Measurements from ENCODE around the gene SYCP2L. TPM values are rescaled to one million over a fixed set of nuclear protein-coding genes. Genes with fewer than 3 reads are reported as not detected.
"Not testable (repeated sequence)": the region's sequence is repeated elsewhere in the genome, so short reads cannot be mapped to it uniquely, and the experiment has no call there.

Gene SYCP2L
- total RNA-seq, 4 donors from 2014 or later: 0.53 to 1.3 TPM; not detected in 2

DNA sequence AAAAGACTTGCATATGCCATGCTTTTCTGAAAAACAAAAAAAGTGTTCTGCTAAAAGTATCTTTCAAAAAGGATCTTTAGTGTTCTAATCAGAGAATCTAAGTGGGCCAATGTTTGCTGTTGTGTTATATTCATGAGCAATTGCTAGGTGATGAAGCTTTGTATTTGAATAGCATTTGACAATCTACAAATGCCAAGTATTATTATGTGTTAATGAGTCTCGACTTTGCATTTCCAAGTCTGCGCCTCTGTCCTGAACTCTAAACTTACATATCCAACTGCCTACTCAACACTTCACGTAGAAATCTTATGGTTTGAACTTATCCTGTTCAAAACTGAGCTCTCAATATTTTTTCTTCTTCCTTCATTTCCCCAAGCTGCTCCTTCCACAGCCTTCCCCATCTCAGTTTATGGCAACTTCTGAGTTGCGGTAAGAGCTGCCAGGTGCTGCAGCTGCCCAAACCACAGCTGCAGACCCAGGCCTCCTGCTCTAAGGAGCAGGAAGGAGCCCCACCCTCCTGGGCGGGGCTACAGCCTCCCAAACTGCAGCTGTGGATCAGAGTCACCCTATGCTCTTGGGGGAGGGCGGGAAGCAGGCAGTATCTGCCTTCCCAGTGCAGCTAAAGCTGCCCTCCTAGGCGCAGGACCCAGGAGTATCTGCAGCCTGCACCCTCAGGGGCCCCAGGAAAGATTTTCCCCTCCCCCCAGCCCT, 31.8 kb upstream of the SYCP2L start:
- no peak for DNase-seq
- no peak for TF ChIP-seq POLR2A (IDR thresholded peaks at IDR 0.05)
- TF ChIP-seq CTCF (IDR thresholded peaks at IDR 0.05): no peak
- WGBS, 2 donors: 89 to 90% methylated on average over 6 of the region's 7 CpGs
- no peak overlapping the region for H3K4me3 ChIP-seq
- no peaks in the 10 kb centered on the region for H3K4me1 ChIP-seq
- H3K9me3 ChIP-seq: peaks cover 0 to 6% (median 0%) of the 10 kb centered on the region in 3 donors
- no peak overlapping the region for H3K27ac ChIP-seq
- intact Hi-C loops (cut with DNase I): no loop called here
- no peaks in the 10 kb centered on the region for H3K36me3 ChIP-seq
- H3K27me3 ChIP-seq: no peaks in the 10 kb centered on the region

DNA sequence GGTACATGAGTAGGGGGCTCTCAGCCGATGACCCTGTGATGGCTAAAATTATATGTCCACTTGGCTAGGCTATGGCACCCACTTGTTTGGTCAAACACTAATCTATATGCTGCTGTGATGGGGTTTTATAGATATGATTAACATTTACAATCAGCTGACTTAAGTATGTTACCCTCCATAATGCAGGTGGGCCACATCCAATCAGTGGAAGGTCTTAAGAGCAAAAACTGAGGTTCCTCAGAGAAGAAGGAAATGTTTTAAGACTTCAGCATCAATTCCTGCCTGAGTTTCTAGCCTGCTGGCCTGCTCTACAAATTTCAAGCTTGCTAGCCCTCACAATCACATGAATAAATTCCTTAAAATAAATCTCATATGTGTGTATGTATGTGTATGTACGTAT, 29.6 kb upstream of the SYCP2L start:
- Histone ChIP-seq H3K27me3 (no peaks in the 10 kb centered on the region), H3K36me3 (no peaks in the 10 kb centered on the region), H3K4me3 (no peak overlapping the region), H3K27ac (no peak overlapping the region), H3K4me1 (no peaks in the 10 kb centered on the region), H3K9me3 (peaks cover 0 to 6% (median 0%) of the 10 kb centered on the region in 3 donors)
- 88 to 93% methylated on average over 2 of the region's 2 CpGs for WGBS, 2 donors
- DNase-seq: no peak
- TF ChIP-seq POLR2A (IDR thresholded peaks at IDR 0.05) (no peak), CTCF (IDR thresholded peaks at IDR 0.05) (no peak)
- intact Hi-C loops (cut with DNase I): no loop called here

DNA sequence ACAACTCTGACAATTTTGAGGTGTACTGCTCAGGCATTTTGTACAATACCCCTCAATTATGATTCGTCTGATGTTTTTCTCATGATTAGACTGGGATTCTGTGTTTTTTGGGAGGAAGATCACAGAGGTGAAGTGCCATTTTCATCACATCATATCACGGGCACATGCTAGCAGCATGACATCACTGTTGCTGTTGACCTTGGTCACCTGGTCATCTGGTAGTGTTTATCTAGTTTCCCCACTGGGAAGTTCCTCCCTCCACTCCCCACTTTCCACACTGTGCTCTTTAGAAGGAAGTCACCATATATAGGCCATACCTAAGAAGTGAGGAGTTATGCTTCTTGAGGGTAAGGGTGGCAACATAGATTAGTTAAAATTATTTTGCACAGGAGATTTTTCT, 25.8 kb upstream of the SYCP2L start:
- 48 to 86% methylated on average over 2 of the region's 2 CpGs for WGBS, 2 donors
- H3K9me3 ChIP-seq: no peaks in the 10 kb centered on the region
- H3K36me3 ChIP-seq: no peaks in the 10 kb centered on the region
- H3K27ac ChIP-seq: no peak overlapping the region
- intact Hi-C loops (cut with DNase I): no loop called here
- no peak for TF ChIP-seq POLR2A (IDR thresholded peaks at IDR 0.05)
- TF ChIP-seq CTCF (IDR thresholded peaks at IDR 0.05): no peak
- no peaks in the 10 kb centered on the region for H3K27me3 ChIP-seq
- H3K4me3 ChIP-seq: no peak overlapping the region
- no peak for DNase-seq
- no peaks in the 10 kb centered on the region for H3K4me1 ChIP-seq

GRCh38 chr6:10862361-10862760, 24.5 kb upstream of the SYCP2L start:
- Histone ChIP-seq H3K27ac (no peak overlapping the region), H3K36me3 (no peaks in the 10 kb centered on the region), H3K4me3 (no peak overlapping the region), H3K9me3 (no peaks in the 10 kb centered on the region), H3K27me3 (no peaks in the 10 kb centered on the region), H3K4me1 (no peaks in the 10 kb centered on the region)
- no peak for DNase-seq
- intact Hi-C loops (cut with DNase I): no loop called here
- 82 to 85% methylated on average over 4 of the region's 4 CpGs for WGBS, 2 donors
- TF ChIP-seq CTCF (IDR thresholded peaks at IDR 0.05): no peak
- no peak for TF ChIP-seq POLR2A (IDR thresholded peaks at IDR 0.05)

DNA sequence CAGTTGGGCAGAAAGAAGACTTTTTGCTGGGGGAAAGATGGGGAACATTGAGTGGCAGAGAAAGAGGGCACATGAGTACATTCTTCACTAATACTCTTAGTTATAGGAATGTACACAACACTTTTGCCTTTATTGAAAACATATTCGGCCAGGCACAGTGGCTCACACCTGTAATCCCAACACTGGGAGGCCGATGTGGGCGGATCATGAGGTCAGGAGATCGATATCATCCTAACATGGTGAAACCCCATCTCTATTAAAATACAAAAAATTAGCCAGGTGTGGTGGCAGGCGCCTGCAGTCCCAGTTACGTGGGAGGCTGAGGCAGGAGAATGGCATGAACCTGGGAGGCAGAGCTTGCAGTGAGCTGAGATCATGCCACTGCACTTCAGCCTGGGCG, 23.8 kb upstream of the SYCP2L start:
- DNase-seq; H3K4me1 ChIP-seq; H3K36me3 ChIP-seq; H3K27ac ChIP-seq; H3K9me3 ChIP-seq; intact Hi-C loops (cut with DNase I); H3K27me3 ChIP-seq; H3K4me3 ChIP-seq: not testable (repeated sequence)
- 82 to 91% methylated on average over 7 of the region's 7 CpGs for WGBS, 2 donors

GRCh38 chr6:10866709-10867108, 20.1 kb upstream of the SYCP2L start:
- intact Hi-C loops (cut with DNase I); H3K27me3 ChIP-seq; H3K4me3 ChIP-seq; DNase-seq; H3K36me3 ChIP-seq; H3K9me3 ChIP-seq; H3K27ac ChIP-seq; H3K4me1 ChIP-seq: not testable (repeated sequence)
- 77 to 79% methylated on average over 3 of the region's 3 CpGs for WGBS, 2 donors

Data from esophagus squamous epithelium (tissue), 5 donors.